B cell (primary cell): ENCODE data around the gene GPATCH1. TPM values are rescaled to one million over a fixed set of nuclear protein-coding genes. Genes with fewer than 3 reads are reported as not detected.

Experiments used
- ATAC-seq: fragments of 200-7000 bp; cut with Tn5 transposase; one replicate; pipeline ENCODE4 v1.10.0; 2021; ENCODE audit warnings: low read depth, mild to moderate bottlenecking, moderate number of reproducible peaks, moderate library complexity
- CTCF ChIA-PET: fragments of 350-600 bp; sonication (Branson Sonifier 250); formaldehyde crosslinking; loops from one replicate; lab custom pipeline; 2021; ENCODE audit warnings: antibody characterized with exemption, inconsistent platforms; lab: Charles Lee
- POLR2A ChIA-PET: fragments of 350-600 bp; sonication (Branson Sonifier 250); formaldehyde crosslinking; loops from one replicate; lab custom pipeline; 2021; ENCODE audit warnings: antibody characterized with exemption; lab: Charles Lee
- DNase-seq: peaks from one replicate; pipeline ENCODE4 v3.0.0; 2013
- H2AFZ ChIP-seq: 2 replicates; pipeline ENCODE4 v1.6.1; 2012; ENCODE audit warnings: mild to moderate bottlenecking, low read depth, low read length; ENCODE audit not compliant: insufficient read depth, poor library complexity, severe bottlenecking
- H3K27ac ChIP-seq, 2 donors: 1 replicate in 1 of 2; 2 replicates in 1 of 2; pipeline ENCODE4 v1.5.1; 2012 to 2013; ENCODE audit warnings: low read length in 2 of 2, mild to moderate bottlenecking in 2 of 2, moderate library complexity in 1 of 2
- H3K27me3 ChIP-seq, 4 experiments: fragments of 200-600 bp in 1 of 4; sonication (generic) in 1 of 4; replicated peaks in 1 of 4; 1 replicate in 2 of 4; 2 replicates in 2 of 4; pipeline versions ENCODE4 v1.6.1 to v1.7.0; 2013 to 2016; ENCODE audit warnings: low read length in 3 of 4, mild to moderate bottlenecking in 2 of 4, mixed read lengths in 1 of 4, moderate library complexity in 1 of 4; ENCODE audit not compliant: insufficient read depth in 4 of 4, control insufficient read depth in 3 of 4; ENCODE audit errors: control extremely low read depth in 1 of 4
- H3K36me3 ChIP-seq, 2 experiments: replicated peaks in 1 of 2; 1 replicate in 1 of 2; 2 replicates in 1 of 2; pipeline versions ENCODE4 v1.6.1 to v1.7.1; 2013; ENCODE audit warnings: low read length in 1 of 2; ENCODE audit not compliant: insufficient read depth in 2 of 2, control insufficient read depth in 1 of 2; ENCODE audit errors: control extremely low read depth in 1 of 2, extremely low read depth in 1 of 2
- H3K4me1 ChIP-seq, 2 donors: fragments of 200-600 bp in 1 of 2; sonication (generic) in 1 of 2; 1 replicate in 1 of 2; 2 replicates in 1 of 2; pipeline versions ENCODE4 v1.5.1 to v1.6.1; 2013 to 2017; ENCODE audit warnings: low read length in 2 of 2; ENCODE audit not compliant: control insufficient read depth in 2 of 2, insufficient read depth in 2 of 2
- H3K4me2 ChIP-seq: replicated peaks from 2 replicates; pipeline ENCODE3; 2012; ENCODE audit warnings: mild to moderate bottlenecking, low read depth, low read length; ENCODE audit not compliant: poor library complexity, severe bottlenecking
- H3K4me3 ChIP-seq, 5 experiments: fragments of 200-600 bp in 1 of 5; sonication (generic) in 1 of 5; 1 replicate in 3 of 5; 2 replicates in 2 of 5; pipeline versions ENCODE4 v1.5.1 to v1.7.0; 2011 to 2016; ENCODE audit warnings: low read length in 4 of 5, mild to moderate bottlenecking in 4 of 5, low read depth in 2 of 5, control low read depth in 1 of 5, moderate library complexity in 1 of 5; ENCODE audit not compliant: insufficient read depth in 1 of 5; ENCODE audit errors: control extremely low read depth in 1 of 5, extremely low read depth in 1 of 5
- H3K79me2 ChIP-seq: fragments of 200-600 bp; sonication (generic); one replicate; pipeline ENCODE4 v1.6.0; 2016; ENCODE audit warnings: low read length; ENCODE audit not compliant: control insufficient read depth, insufficient read depth
- H3K9ac ChIP-seq: fragments of 200-600 bp; sonication (generic); 2 replicates; pipeline ENCODE4 v1.6.1; 2017; ENCODE audit warnings: mild to moderate bottlenecking, low read length, moderate library complexity
- H3K9me3 ChIP-seq, 3 donors: one replicate each; pipeline versions ENCODE4 v1.6.1 to v1.7.1; 2013; ENCODE audit warnings: low read length in 2 of 3; ENCODE audit not compliant: control insufficient read depth in 2 of 3, insufficient read depth in 1 of 3; ENCODE audit errors: control extremely low read depth in 1 of 3
- H4K20me1 ChIP-seq: 2 replicates; pipeline ENCODE4 v1.6.0; 2012; ENCODE audit warnings: mild to moderate bottlenecking, low read length; ENCODE audit not compliant: insufficient read depth, control insufficient read depth, poor library complexity, severe bottlenecking
- H3K27ac Mint-ChIP-seq: one replicate; pipeline ENCODE4 v1.8.0; 2021; ENCODE audit warnings: mixed read lengths
- H3K27me3 Mint-ChIP-seq: one replicate; pipeline ENCODE4 v1.8.0; 2021; ENCODE audit warnings: mixed read lengths
- H3K4me1 Mint-ChIP-seq: one replicate; pipeline ENCODE4 v1.8.0; 2021; ENCODE audit warnings: mixed read lengths
- H3K4me3 Mint-ChIP-seq: one replicate; pipeline ENCODE4 v1.8.0; 2021; ENCODE audit warnings: mixed read lengths
- H3K9me3 Mint-ChIP-seq: one replicate; pipeline ENCODE4 v1.8.0; 2022; ENCODE audit warnings: mixed read lengths; ENCODE audit not compliant: insufficient read depth
- EZH2 ChIP-seq: IDR thresholded peaks from 2 replicates; pipeline ENCODE4 v1.6.1; 2012; ENCODE audit warnings: borderline replicate concordance, low read depth, mild to moderate bottlenecking, moderate library complexity, low read length; ENCODE audit not compliant: insufficient read depth, poor library complexity, severe bottlenecking
- WGBS: methylation state at CpG from one replicate; pipeline ENCODE4 v1.1.5; 2013; ENCODE audit warnings: missing lambda C conversion rate; ENCODE audit not compliant: insufficient coverage; 5-methylcytosine and 5-hydroxymethylcytosine counted together
- intact Hi-C: fragments of 100-400 bp; cut with micrococcal nuclease; formaldehyde crosslinking; loops from one replicate; pipeline ENCODE4 v1.10.0; 2022
- polyA plus RNA-seq: library from polyadenylated mRNA; depleted of rRNA; stranded (reverse); fragments of >200 nt; gene quantifications from 2 replicates; pipeline ENCODE4 v1.2.3, GENCODE V29; 2012
- total RNA-seq, 2 donors: library from RNA; stranded (reverse); fragments of 120-200 nt in 1 of 2; gene quantifications; 1 replicate in 1 of 2; 2 replicates in 1 of 2; pipeline versions ENCODE4 v1.2.3 to v1.2.4, GENCODE V29; 2013 to 2022
- TF ChIP-seq, protein P1 (sequence below): fragments of 200-600 bp; IDR thresholded peaks from one replicate; pipeline ENCODE4 v1.8.0; 2022; ENCODE audit warnings: antibody characterized with exemption, mild to moderate bottlenecking

Gene GPATCH1
- total and polyA plus RNA-seq, 2 donors (not counting 1 experiment from before 2014, with no cell fraction given), result 9.9 to 14.6 TPM

DNA sequence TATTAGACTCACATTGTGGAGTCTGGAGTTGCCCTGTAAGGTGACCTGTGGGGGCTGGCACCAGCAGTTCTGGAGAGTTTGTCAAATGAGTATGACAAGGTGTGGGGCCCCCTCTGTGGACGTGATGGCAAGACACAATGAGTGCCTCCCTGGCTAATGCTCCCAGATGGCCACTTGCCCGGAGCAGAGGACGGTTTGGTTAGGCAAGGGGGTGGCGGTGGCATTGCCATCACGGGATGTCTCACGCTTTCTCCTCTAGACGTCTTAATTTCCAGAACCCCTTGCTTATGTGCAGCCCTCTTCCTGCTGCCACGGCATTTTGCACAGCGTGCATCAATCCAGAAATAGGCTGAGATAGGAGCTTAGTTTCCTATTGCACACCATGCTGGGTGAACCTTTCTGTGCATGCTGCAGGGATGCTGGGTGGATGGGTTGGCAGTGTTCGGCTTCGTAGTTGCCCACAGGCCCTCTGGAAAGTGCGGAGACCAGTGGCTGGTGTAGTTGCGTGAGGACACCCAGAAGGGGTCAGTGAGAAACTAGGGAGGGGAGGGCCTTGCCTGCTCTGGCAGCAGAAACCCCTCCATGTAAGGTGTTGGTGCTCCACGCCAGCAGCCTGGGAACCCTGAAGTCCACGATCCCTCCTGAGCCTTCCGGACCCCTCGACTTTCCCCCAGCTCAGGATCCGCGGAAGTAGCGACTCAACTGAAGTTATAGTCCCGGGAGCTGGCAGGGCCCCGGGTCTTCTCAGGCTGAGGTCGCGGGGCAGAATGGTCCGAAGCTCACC is 95.1 kb downstream of the GPATCH1 start:
- Histone ChIP-seq H3K4me1 (peaks cover 12 to 37% of the 10 kb centered on the region in 2 donors), H3K9ac (peak overlapping the region; percentile 95), H4K20me1 (no peaks in the 10 kb centered on the region), H3K27me3 (no peaks in the 10 kb centered on the region), H3K36me3 (no peaks in the 10 kb centered on the region), H3K4me3 (peak overlapping the region; percentile 43 to 97 (median 90)), H2AFZ (peak overlapping the region; percentile 96), H3K79me2 (peaks cover 14% of the 10 kb centered on the region), H3K4me2 (peak overlapping the region; percentile 87), H3K27ac (peak overlapping the region; percentile 83 to 96), H3K9me3 (no peaks in the 10 kb centered on the region)
- no peak for ATAC-seq
- Mint-ChIP-seq H3K27me3 (peaks cover 3% of the 10 kb centered on the region), H3K4me3 (peak overlapping the region; percentile 97), H3K27ac (peak overlapping the region; percentile 100), H3K9me3 (no peaks in the 10 kb centered on the region), H3K4me1 (peaks cover 32% of the 10 kb centered on the region)
- 14% methylated on average over 21 of the region's 25 CpGs for WGBS
- intact Hi-C loops, result loop anchor here (2.0 kb wide), 4 partner anchors 127 to 1189 kb away; partner anchors contain the start of genes CEBPA, GPI, PDCD5 and PEPD
- ChIA-PET CTCF (interaction anchor here (0.9 to 3.1 kb wide), 9 partner anchors 9 to 198 kb away, joined by 3 to 14 read pairs (median 6); partner anchors contain the start of gene CEBPA), POLR2A (interaction anchor here (1.0 to 2.1 kb wide), 2 partner anchors 32 to 197 kb away, joined by 3 to 10 read pairs; partner anchors contain the start of gene CEBPG)
- no peak for DNase-seq
- no peak for TF ChIP-seq EZH2
- TF ChIP-seq, protein P1, sequence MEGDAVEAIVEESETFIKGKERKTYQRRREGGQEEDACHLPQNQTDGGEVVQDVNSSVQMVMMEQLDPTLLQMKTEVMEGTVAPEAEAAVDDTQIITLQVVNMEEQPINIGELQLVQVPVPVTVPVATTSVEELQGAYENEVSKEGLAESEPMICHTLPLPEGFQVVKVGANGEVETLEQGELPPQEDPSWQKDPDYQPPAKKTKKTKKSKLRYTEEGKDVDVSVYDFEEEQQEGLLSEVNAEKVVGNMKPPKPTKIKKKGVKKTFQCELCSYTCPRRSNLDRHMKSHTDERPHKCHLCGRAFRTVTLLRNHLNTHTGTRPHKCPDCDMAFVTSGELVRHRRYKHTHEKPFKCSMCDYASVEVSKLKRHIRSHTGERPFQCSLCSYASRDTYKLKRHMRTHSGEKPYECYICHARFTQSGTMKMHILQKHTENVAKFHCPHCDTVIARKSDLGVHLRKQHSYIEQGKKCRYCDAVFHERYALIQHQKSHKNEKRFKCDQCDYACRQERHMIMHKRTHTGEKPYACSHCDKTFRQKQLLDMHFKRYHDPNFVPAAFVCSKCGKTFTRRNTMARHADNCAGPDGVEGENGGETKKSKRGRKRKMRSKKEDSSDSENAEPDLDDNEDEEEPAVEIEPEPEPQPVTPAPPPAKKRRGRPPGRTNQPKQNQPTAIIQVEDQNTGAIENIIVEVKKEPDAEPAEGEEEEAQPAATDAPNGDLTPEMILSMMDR, result peak; percentile 5
